ENCODE measurements around the gene GNG10. TPM values are rescaled to one million over a fixed set of nuclear protein-coding genes. Genes with fewer than 3 reads are reported as not detected.

The GNG10 gene
- total RNA-seq, 4 donors from 2014 or later = 9.0 to 54.9 (median 37.8) TPM

GRCh38 chr9:111649016-111649415 lies 12.4 kb upstream of the GNG10 start:
- 89 to 96% methylated on average over 4 of the region's 4 CpGs for WGBS, 2 donors
- Histone ChIP-seq H3K27ac (no peak overlapping the region), H3K27me3 (no peaks in the 10 kb centered on the region), H3K4me1 (no peaks in the 10 kb centered on the region), H3K36me3 (peaks cover 0 to 79% (median 3%) of the 10 kb centered on the region in 3 donors), H3K9me3 (no peaks in the 10 kb centered on the region), H3K4me3 (no peak overlapping the region)
- no peak for TF ChIP-seq POLR2A (IDR thresholded peaks at IDR 0.05)
- TF ChIP-seq CTCF (IDR thresholded peaks at IDR 0.05) = no peak
- DNase-seq = no peak
- intact Hi-C loops (cut with DNase I) = no loop called here

- WGBS, 2 donors = 73 to 87% methylated on average over 6 of the region's 6 CpGs
- no peaks in the 10 kb centered on the region for H3K9me3 ChIP-seq
- intact Hi-C loops (cut with DNase I) = no loop called here
- H3K27ac ChIP-seq = no peak overlapping the region
- peaks cover 0 to 9% (median under 1%) of the 10 kb centered on the region in 3 donors for H3K4me1 ChIP-seq
- H3K27me3 ChIP-seq = no peaks in the 10 kb centered on the region
- no peak overlapping the region for H3K4me3 ChIP-seq
- TF ChIP-seq POLR2A (IDR thresholded peaks at IDR 0.05) = no peak
- no peak for TF ChIP-seq CTCF (IDR thresholded peaks at IDR 0.05)
- DNase-seq = no peak
- peaks cover 0 to 33% (median 0%) of the 10 kb centered on the region in 3 donors for H3K36me3 ChIP-seq
Observed at GRCh38 chr9:111657051-111657450, 4.4 kb upstream of the GNG10 start.

GRCh38 chr9:111658943-111659342 lies 2.5 kb upstream of the GNG10 start:
- Histone ChIP-seq H3K4me3 (no peak overlapping the region), H3K36me3 (peaks cover 0 to 14% (median 0%) of the 10 kb centered on the region in 3 donors), H3K4me1 (peaks cover 4 to 25% (median 10%) of the 10 kb centered on the region in 3 donors), H3K27ac (no peak overlapping the region), H3K27me3 (no peaks in the 10 kb centered on the region), H3K9me3 (no peaks in the 10 kb centered on the region)
- DNase-seq = no peak
- 61 to 88% methylated on average over 8 of the region's 8 CpGs for WGBS, 2 donors
- TF ChIP-seq POLR2A (IDR thresholded peaks at IDR 0.05) (no peak), CTCF (IDR thresholded peaks at IDR 0.05) (no peak)
- intact Hi-C loops (cut with DNase I) = no loop called here

GRCh38 chr9:111659691-111660090 lies 1.7 kb upstream of the GNG10 start:
- TF ChIP-seq CTCF (IDR thresholded peaks at IDR 0.05) (no peak), POLR2A (IDR thresholded peaks at IDR 0.05) (no peak)
- intact Hi-C loops (cut with DNase I) = no loop called here
- H3K27me3 ChIP-seq = no peaks in the 10 kb centered on the region
- peaks cover 0 to 7% (median 0%) of the 10 kb centered on the region in 3 donors for H3K36me3 ChIP-seq
- H3K9me3 ChIP-seq = no peaks in the 10 kb centered on the region
- H3K4me1 ChIP-seq = peaks cover 4 to 25% (median 10%) of the 10 kb centered on the region in 3 donors
- H3K4me3 ChIP-seq = no peak overlapping the region
- 81 to 86% methylated on average over 3 of the region's 3 CpGs for WGBS, 2 donors
- H3K27ac ChIP-seq = no peak overlapping the region
- no peak for DNase-seq

- WGBS, 2 donors = 0% methylated on average over 22 to 23 of the region's 57 CpGs
Observed at GRCh38 chr9:111661802-111662521, 557 bp downstream of the GNG10 start.

More at GRCh38 chr9:111661802-111662521, 557 bp downstream of the GNG10 start:
- intact Hi-C loops (cut with DNase I) = no loop called here
- Histone ChIP-seq H3K27ac (peak overlapping the region; percentile 53 to 89 (median 85)), H3K4me1 (peaks cover 4 to 25% (median 10%) of the 10 kb centered on the region in 3 donors), H3K36me3 (peaks cover 0 to 12% (median 0%) of the 10 kb centered on the region in 3 donors), H3K4me3 (peak overlapping the region; percentile 55 to 93 (median 72)), H3K27me3 (no peaks in the 10 kb centered on the region), H3K9me3 (no peaks in the 10 kb centered on the region)
- DNase-seq = no peak
- TF ChIP-seq POLR2A (IDR thresholded peaks at IDR 0.05) (no peak), CTCF (IDR thresholded peaks at IDR 0.05) (no peak)
